Embryonic facial prominence (tissue), 1 donor: ENCODE results near the gene AHDC1.
"Not testable (repeated sequence)": the region's sequence is repeated elsewhere in the genome, so short reads cannot be mapped to it uniquely, and the experiment has no call there.

Experiments used
- DNase-seq: peaks from one replicate; pipeline ENCODE4 v3.0.0-alpha.2; 2016; ENCODE audit errors: extremely low spot score

AHDC1 gene

DNA sequence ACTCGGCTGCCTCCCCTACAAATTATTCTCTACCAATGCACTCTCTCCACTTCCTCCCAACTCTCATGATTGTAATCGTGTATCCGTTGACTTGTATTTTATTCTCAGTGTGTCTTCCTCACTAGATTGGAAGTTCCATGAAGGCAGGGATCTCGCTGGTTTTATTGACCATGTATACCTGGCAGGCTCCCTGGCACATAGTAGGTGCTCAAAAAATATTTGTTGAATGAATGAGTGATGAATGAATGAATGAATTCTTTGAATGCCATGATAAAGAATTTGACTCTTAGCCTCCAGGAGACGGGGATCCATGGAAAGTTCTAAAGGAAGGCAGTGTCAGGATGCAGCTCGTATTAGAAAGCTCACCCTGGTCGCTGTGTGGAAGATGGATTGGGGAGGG is 85.1 kb downstream of the AHDC1 start:
- DNase-seq = no peak

DNA sequence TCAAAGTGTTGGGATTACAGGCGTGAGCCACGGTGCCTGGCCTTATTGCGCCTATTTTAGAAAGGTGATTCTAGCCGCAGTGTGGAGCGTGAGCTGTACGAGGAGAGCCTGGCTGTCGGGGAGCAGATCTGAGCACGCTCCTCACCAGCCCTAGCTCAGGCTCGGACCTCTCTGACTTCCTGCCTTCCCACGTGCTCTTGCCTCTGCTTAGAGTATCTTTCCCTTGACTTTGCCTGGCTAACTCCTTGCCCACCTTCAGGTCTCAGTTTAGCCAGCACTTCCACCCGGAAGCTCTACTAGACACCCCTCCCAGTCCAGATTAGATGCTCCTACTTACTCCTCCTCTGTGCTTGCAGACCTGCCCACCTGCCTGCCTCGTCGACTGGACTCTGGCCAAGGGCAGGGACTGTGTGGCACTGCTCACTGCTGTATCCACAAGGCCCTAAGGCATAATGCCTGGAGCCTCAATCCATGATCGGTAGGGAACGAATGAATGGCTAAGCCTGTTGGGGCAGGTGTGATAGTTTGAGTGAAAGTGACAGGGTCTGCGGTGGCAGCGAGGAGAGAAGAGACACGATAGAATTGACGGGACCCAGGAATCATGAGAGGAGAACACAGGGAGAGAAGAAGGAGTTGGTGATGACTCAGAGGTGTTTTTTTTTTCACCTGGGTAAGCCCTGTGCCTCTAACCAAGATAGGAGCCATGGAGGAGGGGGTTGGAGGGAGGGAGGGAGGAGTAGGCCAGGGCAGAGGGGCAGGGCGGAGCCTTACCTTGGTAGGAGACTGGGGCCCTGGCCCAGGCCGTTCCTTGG is 85.8 kb downstream of the AHDC1 start:
- DNase-seq = no peak

DNA sequence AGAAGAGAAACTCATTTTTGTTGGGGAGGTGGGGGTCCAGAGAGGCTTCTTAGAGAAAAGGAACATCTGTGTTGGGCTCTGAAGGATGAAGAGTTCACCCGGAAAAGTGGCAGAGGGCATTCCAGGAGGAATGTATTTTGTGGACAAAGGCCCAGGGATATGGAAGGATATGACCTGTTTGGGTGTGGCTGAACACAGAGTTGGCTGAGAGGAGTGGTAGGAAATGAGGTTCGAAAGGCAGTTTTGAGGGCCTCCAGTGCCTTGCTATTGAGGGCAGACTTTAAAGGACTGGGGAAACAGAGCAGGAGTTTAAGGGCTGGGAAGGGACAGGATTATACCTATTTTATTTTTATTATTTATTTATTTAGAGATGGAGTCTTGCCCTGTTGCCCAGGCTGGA is 86.6 kb downstream of the AHDC1 start:
- DNase-seq = no peak

DNA sequence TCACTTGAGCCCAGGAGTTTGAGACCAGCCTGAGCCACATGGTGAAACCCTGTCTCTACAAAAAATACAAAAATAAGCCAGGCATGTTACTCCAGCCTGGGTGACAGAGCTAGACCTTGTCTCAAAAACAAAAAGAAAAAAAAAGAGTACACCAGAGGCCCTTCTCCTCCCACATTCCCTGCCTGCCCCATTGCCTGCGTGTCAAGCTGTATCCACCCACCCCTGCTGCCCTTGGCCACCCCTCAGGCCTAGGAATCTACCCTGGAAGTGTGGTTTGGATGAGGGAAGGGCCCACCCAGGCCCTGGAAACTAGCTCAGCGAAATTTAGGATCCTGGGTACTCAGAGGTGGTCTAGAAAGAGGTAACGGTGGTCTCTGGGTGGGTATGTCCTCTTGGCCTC is 88.3 kb downstream of the AHDC1 start:
- no peak for DNase-seq

DNA sequence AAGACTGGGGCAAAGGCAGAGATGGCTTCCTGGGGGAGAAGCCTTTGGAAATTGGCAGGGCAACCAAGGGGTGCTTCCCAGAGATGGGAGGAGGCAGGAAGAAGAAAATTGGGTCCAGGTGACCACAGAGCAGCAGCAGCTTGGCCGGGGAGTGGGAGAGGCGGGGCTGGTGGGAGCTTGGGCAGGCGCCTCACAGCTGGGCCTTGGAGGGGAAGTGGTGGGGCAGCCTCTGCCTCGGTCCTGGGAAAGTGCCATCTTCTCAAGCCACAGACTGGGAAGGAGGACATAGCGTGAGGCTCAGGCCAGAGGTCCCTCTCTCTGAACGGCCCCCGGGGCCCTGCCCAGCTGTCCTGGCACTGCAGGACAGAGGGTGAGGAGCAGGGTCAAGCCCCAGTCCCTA is 90.0 kb downstream of the AHDC1 start:
- no peak for DNase-seq

DNA sequence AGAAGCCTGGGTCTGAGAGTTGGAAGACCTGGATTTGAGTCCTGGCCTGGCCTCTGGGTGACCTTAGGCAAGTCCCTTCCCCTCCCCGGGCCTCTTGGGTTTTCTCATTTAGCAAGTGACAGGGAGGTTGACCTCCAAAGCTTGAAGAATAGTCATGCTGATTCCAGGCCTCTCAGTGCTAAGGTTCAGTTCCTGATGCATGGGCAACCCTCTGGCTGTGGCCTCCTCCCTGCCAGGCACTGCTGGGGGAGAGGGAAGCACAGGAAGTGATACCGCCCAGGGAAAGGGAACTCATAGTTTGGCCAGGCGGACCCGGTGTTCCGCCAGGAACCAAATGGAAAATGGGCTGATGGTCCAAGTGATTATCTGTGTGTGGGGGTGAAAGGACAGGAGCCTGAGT is 90.4 kb downstream of the AHDC1 start:
- DNase-seq = no peak

DNA sequence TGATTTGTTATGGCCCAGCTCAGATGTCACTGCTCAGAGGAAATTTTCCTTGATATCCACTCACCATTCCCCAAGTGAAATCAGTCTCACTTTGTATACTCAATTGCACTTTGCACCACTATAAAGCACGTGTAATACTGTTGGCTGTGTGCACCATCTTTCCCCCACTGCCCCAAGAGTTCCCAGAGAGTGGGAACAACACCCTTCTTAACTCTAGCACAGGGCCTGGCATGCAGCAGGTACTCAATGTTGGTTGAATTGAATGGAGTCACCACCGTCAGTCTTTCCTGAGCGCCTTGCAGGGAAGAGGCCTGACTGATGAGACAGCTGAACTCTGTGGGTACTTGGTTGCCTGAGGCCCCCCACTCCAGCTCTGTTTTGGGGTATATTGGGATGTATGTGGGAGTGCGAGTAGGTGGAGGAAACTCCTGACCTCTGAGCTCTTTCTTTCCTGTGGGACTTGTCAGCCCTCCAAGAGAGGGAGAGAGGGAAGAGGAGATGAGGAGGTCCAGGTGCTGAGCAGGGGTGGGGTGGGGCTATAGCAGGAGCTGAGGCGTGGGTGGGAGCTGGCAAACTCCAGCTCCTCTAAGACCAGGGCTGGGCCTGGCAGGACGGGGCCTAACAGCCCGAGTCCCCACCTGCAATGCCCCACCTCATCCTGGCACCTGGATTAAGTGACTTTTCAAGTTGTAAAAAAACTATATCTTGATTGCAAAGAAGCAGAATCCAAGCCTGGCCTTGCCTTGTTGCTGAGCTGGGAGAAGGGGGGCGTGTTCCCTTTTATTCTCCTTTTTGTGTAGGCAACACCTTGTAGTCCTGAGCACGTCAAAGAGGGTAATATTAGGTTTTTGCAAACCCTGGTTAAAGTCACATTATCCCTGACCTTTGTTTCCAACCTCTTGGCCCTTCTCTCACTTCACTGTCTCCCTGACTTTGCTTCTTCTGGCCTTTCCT is 94.5 kb downstream of the AHDC1 start:
- DNase-seq = no peak

DNA sequence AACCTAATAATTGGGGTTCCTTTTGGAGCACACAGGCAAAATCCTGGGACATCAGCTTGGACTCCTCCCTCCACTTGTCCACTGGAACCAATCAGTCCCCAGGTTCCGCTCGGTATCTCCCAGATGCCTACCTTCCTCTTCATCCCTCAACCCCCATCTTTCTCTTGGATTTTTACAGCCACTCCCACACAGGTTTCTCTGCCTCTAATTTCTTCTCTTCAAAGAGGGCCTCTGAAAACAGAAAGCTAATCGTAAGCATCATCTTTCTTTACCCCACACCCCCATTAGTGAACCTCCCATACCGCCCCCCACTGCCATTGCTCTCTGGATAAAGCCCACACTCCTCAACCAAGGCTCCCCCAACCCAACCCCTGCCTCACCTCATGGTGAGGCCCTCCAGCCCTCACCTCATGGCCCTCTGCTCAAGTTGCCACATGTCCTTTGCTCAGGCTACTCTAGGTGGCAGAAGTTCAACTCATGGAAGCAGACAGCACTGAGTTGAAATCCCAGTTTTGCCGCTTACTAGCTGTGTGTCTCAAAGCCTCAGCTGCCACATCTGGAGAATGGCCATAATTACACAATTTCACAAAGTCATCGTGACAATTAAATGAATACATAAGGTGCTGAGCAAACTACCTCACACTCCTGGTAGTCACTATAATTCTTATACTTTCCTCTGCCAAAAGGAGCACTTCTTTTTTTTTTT is 95.8 kb downstream of the AHDC1 start:
- DNase-seq = no peak

DNA sequence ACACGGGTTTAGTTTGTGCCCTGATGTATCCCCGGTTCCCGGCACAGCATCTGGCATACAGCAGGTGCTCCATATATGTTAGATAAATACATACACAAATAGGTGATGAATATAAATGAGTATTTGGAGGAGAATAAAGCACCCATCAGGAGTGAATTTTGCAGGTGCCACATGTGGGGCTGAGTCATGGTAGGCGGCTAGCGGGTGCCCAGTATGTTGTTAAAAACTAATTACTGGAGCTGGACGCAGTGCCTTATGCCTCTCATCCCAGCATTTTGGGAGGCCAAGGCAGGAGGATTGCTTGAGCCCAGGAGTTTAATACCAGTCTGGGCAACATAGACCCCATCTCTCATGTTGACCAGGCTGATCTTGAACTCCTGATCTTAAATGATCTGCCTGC is 97.2 kb downstream of the AHDC1 start:
- no peak for DNase-seq

DNA sequence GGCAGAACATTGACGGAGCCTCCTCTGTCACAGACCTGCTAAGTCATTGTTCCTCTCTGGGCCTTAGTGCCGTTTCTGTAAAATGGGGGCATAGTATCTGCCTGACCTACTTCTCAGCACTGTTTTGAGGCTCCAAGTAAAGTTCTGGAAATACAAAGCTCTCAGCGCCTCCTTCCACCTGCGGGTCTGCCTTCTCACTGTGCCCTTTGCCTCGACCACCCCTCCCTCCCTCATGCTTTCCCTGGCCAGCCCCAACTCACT is 98.6 kb downstream of the AHDC1 start:
- no peak for DNase-seq

DNA sequence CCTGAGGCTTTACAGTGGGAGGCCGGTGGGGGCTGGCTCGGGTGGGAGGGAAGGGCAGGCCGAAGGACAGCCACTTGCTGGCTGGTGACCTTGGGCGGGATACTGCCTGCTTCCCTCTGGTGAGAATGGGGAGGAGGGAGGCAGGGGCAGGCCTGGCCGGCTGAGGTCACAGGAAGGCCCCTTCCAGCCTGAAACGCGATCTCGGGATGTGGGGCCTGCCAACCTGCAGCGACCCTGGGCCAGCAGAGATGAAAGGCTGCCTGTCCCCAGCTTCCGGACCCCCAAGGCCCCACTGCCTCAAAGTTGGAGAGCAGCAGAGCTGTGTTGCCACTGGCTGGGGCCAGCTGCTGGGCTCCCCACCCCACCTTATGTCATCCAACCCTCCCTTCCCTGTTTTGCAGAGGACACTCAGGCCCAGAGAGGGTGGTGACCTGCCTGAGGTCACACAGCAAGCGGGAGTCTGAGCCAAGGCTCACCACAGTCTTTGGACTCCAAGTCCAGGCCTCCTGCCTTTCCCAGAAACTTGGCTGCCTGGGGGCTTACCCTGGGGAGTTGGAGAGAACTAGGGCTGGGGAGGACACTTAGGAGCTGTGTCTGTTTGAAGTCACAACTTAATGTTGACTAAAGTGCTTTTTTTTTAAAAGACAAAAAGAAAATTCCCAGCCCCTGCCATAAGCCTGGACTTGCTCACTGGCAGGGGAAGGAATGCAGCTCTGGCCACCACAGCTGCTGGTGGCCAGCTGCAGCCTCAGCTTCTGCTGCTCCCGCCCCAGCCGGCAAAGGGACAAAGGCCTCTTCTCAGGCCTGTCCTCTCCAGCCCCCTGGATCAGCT is 99.1 kb downstream of the AHDC1 start:
- no peak for DNase-seq

DNA sequence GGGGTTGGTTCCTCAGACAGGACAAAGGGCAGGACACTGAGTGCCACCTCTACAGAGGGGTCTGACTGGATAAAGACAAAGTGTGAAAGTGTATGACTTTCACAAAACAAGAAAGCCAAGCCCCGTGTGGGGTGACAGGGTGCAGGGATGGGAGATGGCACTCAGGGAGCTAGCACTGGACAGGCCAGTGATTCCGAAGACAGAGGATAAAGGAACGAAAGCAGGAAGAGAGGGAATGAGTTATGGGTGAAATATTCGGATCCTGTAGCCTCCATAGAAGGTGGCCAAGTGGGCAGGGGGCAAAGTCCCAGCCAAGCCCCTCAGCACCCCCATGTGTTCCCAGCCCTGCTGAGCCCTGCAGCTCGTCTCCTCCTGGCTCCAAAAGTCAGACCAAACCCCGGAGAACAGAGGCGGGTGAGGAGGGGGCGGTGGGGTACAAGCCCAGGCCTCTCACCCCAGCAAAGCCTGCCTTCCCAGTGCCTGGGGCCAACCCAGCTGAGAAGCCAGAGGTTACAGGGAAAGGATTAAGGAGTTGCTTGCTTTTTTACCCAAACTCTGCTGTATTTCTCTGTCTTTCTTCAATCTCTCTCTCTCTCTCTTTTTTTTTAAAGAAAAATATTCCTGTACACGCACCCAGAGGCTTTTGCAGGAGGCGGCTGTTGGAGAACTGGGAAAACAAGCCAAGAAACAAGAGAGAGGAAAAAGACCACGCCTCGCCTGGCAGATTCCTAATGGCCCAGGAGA is 99.9 kb downstream of the AHDC1 start:
- peak; percentile 58 for DNase-seq

DNA sequence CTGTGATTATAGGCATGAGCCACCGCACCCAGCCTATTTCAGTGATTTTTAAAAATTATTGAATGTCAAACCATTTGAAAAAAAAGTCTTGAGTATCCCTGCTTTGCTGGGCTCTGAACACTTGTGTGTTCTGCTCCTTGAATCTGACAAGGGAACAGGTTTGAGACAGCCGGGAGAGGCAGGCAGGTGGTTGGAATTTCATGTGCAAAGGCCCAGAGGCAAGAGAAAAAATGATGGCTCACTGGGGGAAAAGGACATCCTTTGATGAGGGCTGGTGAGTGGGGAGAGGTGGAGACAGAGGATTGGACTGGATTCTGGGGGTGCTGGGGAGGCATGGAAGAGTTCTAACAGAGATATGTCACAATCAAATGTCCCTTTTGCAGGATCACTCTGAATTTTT is 100.9 kb downstream of the AHDC1 start:
- no peak for DNase-seq

DNA sequence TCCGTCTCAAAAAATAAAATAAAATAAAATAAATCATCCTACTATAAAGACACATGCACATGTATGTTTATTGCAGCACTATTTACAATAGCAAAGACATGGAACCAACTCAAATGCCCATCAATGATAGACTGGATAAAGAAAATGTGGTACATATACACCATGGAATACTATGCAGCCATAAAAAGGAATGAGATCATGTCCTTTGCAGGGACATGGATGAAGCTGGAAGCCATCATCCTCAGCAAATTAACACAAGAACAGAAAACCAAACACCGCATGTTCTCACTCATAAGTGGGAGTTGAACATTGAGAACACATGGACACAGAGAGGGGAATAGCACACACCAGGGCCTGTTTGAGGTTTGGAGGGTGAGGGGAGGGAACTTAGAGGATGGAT is 102.8 kb downstream of the AHDC1 start:
- not testable (repeated sequence) for DNase-seq

DNA sequence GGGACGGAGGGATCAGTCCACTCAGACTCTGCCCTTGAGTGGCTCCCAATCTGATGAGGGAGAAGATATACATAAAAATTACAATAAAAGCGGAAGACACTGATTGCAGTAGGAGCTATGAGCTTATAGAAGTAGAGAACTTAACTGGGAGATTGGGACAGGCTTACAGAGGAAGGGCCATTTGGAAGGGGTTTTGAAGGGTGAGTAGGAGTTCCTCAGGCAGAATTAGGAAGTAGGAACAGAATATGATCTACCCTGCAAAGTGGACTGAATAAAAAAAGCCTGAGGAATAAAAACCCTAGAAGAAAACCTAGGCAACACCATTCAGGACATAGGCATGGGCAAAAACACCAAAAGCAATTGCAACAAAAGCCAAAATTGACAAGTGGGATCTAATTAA is 104.8 kb downstream of the AHDC1 start:
- no peak for DNase-seq

DNA sequence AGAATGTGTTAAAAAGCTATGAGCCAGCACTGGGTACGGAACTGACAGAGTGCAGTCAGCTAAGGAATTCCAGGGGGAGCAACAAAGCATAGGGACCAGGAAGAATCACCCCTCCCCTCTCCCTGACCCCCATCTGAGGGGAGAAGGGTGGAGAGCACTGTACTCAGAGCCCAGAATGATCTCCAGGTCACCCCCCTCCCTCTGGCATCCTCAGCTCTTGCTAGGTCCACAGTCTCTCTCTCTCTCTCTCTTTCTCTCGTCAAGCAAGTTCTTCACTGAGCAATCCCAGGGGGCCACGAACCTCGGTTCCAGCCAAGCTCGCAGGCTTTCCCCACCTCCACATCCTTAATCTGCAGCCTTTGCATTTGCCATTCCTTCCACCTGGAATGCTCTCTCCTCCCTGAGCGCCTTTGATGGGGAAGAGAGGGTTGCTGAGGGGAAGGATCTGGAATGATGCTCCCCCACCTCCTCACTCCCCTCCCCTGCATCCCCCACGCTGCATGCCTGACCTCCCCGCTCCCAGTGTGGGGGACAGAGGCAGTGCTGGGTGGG is 107.3 kb downstream of the AHDC1 start:
- peak; percentile 27 for DNase-seq

DNA sequence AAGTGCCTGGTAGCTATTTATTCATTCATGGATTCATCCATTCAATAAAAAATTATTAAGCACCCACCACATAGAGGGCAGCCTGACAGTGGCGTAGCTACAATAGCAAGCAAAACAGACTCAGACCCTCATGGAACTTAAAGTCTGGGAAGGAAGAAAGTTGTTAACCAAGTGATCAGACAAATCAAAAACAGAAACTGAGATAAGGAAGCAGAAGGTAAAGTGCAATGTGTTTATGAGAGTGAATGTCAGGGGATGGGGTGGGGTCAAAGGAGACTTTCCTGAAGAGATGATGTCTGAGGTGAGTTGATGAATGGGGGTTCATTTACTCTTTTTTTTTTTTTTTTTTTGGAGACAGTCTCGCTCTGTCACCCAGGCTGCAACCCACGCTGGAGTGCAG is 111.1 kb downstream of the AHDC1 start:
- DNase-seq = no peak

DNA sequence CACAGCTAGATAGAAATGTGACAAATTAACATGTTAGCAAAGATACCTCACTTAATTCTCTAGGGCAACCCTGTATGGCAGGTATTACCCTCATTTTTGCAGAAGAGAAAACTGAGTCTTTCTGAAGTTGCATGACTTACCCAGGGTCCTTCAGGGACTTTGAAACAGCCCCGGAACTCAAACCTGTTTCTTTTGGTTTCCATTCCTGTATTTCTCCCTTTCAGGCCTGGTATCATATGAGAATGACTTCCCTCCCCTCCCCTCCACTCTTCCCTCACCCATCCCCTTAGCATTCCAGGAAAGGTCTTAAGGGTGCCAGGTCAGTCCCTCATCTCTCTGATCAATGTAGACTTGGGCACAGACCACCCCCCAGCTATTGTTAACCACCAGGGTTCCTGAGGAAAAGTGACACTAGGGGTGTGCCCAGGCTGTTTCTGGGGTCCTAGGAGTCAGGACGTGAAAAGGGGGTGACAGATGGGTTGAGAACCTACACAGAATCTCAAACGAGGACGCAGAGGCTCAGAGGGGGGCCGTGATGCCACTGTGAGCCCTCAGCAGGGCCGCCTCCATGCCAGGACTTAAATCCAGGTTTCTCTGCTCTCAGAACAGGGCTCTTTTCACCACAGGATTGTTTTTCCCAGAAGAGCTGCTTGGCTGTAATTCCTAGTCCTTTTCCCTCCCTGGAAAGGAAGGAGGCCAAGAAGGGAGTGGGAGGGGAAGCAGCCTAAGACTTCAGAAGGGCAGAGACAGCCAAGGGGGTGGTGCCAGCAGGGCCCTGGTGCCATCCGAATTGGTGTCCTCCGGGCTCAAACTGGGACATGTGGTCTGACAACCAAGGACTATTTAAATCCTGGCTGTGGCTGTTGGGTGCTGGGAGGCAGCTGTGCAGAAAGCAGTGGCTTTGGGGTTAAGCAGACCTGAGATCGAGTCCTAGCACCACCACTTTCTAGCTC is 111.9 kb downstream of the AHDC1 start:
- peak; percentile 40 for DNase-seq

DNA sequence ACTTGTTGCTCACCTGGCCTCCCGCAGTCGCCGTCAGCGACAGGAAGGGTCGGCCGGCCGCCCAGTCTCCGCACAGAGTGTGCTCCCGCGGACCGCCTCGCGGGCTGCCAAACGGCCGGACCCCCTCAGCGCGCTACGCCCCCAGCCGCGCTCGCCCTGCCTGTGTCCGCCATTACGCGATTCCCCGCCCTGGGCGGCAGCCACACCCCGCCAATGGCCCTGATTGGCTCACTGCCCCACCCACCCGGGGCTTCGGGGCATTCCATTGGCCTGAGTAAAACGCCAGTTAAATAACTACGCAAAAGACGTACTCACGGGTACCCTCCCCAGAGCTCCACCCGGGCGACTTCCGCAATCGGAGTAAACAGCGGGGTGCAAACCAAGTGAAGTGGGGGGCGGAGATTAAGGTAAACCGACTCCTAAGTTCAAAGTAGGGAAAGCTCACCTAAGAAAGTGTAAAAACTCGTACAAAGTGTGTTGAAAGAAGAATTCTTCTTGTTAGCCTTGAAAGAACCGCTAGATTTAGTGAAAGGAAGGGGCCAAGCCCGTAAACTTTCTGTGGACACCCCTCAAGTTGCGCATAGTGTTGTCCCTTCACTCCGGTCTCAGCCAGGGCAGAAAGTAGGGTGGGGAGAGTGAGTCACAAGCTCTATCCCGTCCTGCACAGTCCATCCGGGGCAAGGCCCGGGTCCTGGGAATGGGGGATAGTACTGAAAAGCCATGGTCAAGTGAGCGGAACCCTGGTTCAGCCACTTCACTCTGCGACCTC is 113.8 kb downstream of the AHDC1 start, which contains the start of gene WASF2:
TSS of gene WASF2 (minus strand) at position 195 of the 769 bp plus-strand sequence. CDS start 61,277 bp downstream, outside the sequence.
- peak; percentile 92 for DNase-seq
